ENCODE results near the gene PACRG.

The PACRG gene

GRCh38 chr6:162751211-162751859 is 23.6 kb downstream of the PACRG start:
- ATAC-seq (ENCODE audit: low read depth) (no peak), DNase-seq (ENCODE audit: low spot score) (no peak)
- Histone ChIP-seq H3K9me3 (ENCODE audit: severe bottlenecking) (no peaks in the 10 kb centered on the region), H3K4me1 (ENCODE audit: insufficient read depth, poor library complexity, severe bottlenecking) (peaks cover 14% of the 10 kb centered on the region), H3K36me3 (ENCODE audit: low read depth) (no peaks in the 10 kb centered on the region), H3K27ac (ENCODE audit: poor library complexity, severe bottlenecking) (peak overlapping the region; percentile 30), H3K4me3 (ENCODE audit: severe bottlenecking) (no peak overlapping the region), H3K27me3 (ENCODE audit: insufficient read depth, poor library complexity, severe bottlenecking) (no peaks in the 10 kb centered on the region)
- no peak for TF ChIP-seq CTCF (IDR thresholded peaks at IDR 0.05; ENCODE audit: poor library complexity, severe bottlenecking)

DNA sequence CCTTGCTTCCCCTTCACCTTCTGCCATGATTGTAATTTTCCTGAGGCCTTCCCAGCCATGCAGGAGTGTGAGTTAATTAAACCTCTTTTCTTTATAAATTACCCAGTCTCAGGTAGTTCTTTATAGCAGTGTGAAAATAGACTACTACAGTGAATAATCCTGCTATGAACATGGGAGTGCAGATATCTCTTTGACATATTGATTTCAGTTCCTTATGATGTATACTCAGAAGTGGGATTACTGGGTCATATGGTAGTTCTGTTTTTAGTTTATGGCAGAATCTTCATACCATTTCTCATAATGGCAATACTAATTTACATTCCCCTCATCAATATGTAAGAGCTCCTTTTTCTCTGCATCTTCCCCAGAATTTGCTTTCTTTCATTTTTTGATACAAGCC is 26.0 kb downstream of the PACRG start:
- ATAC-seq (ENCODE audit: low read depth) (no peak), DNase-seq (ENCODE audit: low spot score) (no peak)
- Histone ChIP-seq H3K4me3 (ENCODE audit: severe bottlenecking) (no peak overlapping the region), H3K36me3 (ENCODE audit: low read depth) (no peaks in the 10 kb centered on the region), H3K27me3 (ENCODE audit: insufficient read depth, poor library complexity, severe bottlenecking) (no peaks in the 10 kb centered on the region), H3K9me3 (ENCODE audit: severe bottlenecking) (peaks cover 2% of the 10 kb centered on the region), H3K27ac (ENCODE audit: poor library complexity, severe bottlenecking) (no peak overlapping the region), H3K4me1 (ENCODE audit: insufficient read depth, poor library complexity, severe bottlenecking) (peaks cover 14% of the 10 kb centered on the region)
- TF ChIP-seq CTCF (IDR thresholded peaks at IDR 0.05; ENCODE audit: poor library complexity, severe bottlenecking), result no peak

- ATAC-seq (ENCODE audit: low read depth) (no peak), DNase-seq (ENCODE audit: low spot score) (no peak)
- Histone ChIP-seq H3K27ac (ENCODE audit: poor library complexity, severe bottlenecking) (no peak overlapping the region), H3K4me3 (ENCODE audit: severe bottlenecking) (no peak overlapping the region), H3K27me3 (ENCODE audit: insufficient read depth, poor library complexity, severe bottlenecking) (no peaks in the 10 kb centered on the region), H3K4me1 (ENCODE audit: insufficient read depth, poor library complexity, severe bottlenecking) (no peaks in the 10 kb centered on the region), H3K9me3 (ENCODE audit: severe bottlenecking) (no peaks in the 10 kb centered on the region), H3K36me3 (ENCODE audit: low read depth) (no peaks in the 10 kb centered on the region)
- no peak for TF ChIP-seq CTCF (IDR thresholded peaks at IDR 0.05; ENCODE audit: poor library complexity, severe bottlenecking)
These were observed 42.4 kb downstream of the PACRG start for GRCh38 chr6:162770136-162770535.

GRCh38 chr6:162770955-162771354 is 43.2 kb downstream of the PACRG start:
- no peaks in the 10 kb centered on the region for H3K27me3 ChIP-seq (ENCODE audit: insufficient read depth, poor library complexity, severe bottlenecking)
- ATAC-seq (ENCODE audit: low read depth), result no peak
- no peaks in the 10 kb centered on the region for H3K36me3 ChIP-seq (ENCODE audit: low read depth)
- no peak overlapping the region for H3K4me3 ChIP-seq (ENCODE audit: severe bottlenecking)
- no peak for TF ChIP-seq CTCF (IDR thresholded peaks at IDR 0.05; ENCODE audit: poor library complexity, severe bottlenecking)
- no peak for DNase-seq (ENCODE audit: low spot score)
- H3K9me3 ChIP-seq (ENCODE audit: severe bottlenecking), result no peaks in the 10 kb centered on the region
- H3K4me1 ChIP-seq (ENCODE audit: insufficient read depth, poor library complexity, severe bottlenecking), result no peaks in the 10 kb centered on the region
- H3K27ac ChIP-seq (ENCODE audit: poor library complexity, severe bottlenecking), result no peak overlapping the region

GRCh38 chr6:162772466-162772865 is 44.7 kb downstream of the PACRG start:
- H3K27me3 ChIP-seq (ENCODE audit: insufficient read depth, poor library complexity, severe bottlenecking), result no peaks in the 10 kb centered on the region
- ATAC-seq (ENCODE audit: low read depth) (no peak), DNase-seq (ENCODE audit: low spot score) (no peak)
- H3K4me1 ChIP-seq (ENCODE audit: insufficient read depth, poor library complexity, severe bottlenecking), result no peaks in the 10 kb centered on the region
- H3K4me3 ChIP-seq (ENCODE audit: severe bottlenecking), result no peak overlapping the region
- no peak for TF ChIP-seq CTCF (IDR thresholded peaks at IDR 0.05; ENCODE audit: poor library complexity, severe bottlenecking)
- no peak overlapping the region for H3K27ac ChIP-seq (ENCODE audit: poor library complexity, severe bottlenecking)
- H3K36me3 ChIP-seq (ENCODE audit: low read depth), result no peaks in the 10 kb centered on the region
- no peaks in the 10 kb centered on the region for H3K9me3 ChIP-seq (ENCODE audit: severe bottlenecking)
